Glutamatergic neuron (in vitro differentiated cells): ENCODE data around the gene SMARCC1. TPM values are rescaled to one million over a fixed set of nuclear protein-coding genes. Genes with fewer than 3 reads are reported as not detected.

Experiments
- DNase-seq: peaks from one replicate; pipeline ENCODE4 v3.0.0; 2022
- H3K27ac Mint-ChIP-seq: one replicate; pipeline ENCODE4 v1.8.0; 2020; ENCODE audit warnings: mild to moderate bottlenecking, mixed read lengths, inconsistent platforms; ENCODE audit not compliant: unreplicated experiment
- H3K27me3 Mint-ChIP-seq: one replicate; pipeline ENCODE4 v1.8.0; 2020; ENCODE audit warnings: mild to moderate bottlenecking, moderate library complexity, mixed read lengths, inconsistent platforms; ENCODE audit not compliant: unreplicated experiment
- H3K36me3 Mint-ChIP-seq: one replicate; pipeline ENCODE4 v1.8.0; 2020; ENCODE audit warnings: mild to moderate bottlenecking, mixed read lengths, inconsistent platforms; ENCODE audit not compliant: unreplicated experiment
- H3K4me1 Mint-ChIP-seq: one replicate; pipeline ENCODE4 v1.8.0; 2020; ENCODE audit warnings: mild to moderate bottlenecking, low read depth, mixed read lengths, inconsistent platforms; ENCODE audit not compliant: unreplicated experiment
- H3K4me3 Mint-ChIP-seq: one replicate; pipeline ENCODE4 v1.8.0; 2020; ENCODE audit warnings: mild to moderate bottlenecking, mixed read lengths, inconsistent platforms; ENCODE audit not compliant: unreplicated experiment
- H3K9me3 Mint-ChIP-seq: one replicate; pipeline ENCODE4 v1.8.0; 2020; ENCODE audit warnings: mild to moderate bottlenecking, moderate library complexity, mixed read lengths, inconsistent platforms; ENCODE audit not compliant: unreplicated experiment
- total RNA-seq: library from RNA; stranded (reverse); fragmentation: NEBNext Ultra II Directional; extraction: Animal tissue kit (Norgen Biotek cat#: 25700); gene quantifications from one replicate; pipeline ENCODE4 v1.2.1, GENCODE V29; 2021; ENCODE audit not compliant: unreplicated experiment
- TF ChIP-seq, protein P1 (sequence below): fragments of 200-600 bp; sonication (generic); IDR thresholded peaks from one replicate; pipeline ENCODE4 v1.5.0; 2021; ENCODE audit not compliant: partially characterized antibody, unreplicated experiment

Gene SMARCC1
- total RNA-seq, 1 donor from 2014 or later = 196 TPM

DNA sequence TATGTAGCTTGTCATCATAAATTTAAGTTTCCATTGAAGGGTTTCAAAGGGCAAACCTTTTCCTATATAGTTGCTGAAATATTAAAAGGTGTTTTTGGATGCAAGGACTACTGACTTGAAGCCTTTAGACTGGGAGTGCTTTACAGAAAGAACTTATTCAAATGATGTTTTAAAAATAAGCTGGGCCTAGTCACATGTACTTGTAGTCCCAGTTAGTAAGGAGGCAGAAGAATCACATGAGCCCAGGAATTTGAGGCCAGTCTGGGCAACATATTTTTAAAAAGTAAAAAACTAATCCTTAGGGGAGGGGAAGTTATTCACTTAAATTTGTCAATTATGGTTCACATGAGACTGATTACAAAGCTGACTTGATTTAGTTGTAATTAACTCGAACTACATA lies 65.0 kb downstream of the SMARCC1 start:
- Mint-ChIP-seq H3K27me3 (peaks cover 3% of the 10 kb centered on the region), H3K27ac (no peak overlapping the region), H3K4me3 (no peak overlapping the region), H3K9me3 (peaks cover 7% of the 10 kb centered on the region), H3K4me1 (no peaks in the 10 kb centered on the region), H3K36me3 (no peaks in the 10 kb centered on the region)
- TF ChIP-seq, protein P1, sequence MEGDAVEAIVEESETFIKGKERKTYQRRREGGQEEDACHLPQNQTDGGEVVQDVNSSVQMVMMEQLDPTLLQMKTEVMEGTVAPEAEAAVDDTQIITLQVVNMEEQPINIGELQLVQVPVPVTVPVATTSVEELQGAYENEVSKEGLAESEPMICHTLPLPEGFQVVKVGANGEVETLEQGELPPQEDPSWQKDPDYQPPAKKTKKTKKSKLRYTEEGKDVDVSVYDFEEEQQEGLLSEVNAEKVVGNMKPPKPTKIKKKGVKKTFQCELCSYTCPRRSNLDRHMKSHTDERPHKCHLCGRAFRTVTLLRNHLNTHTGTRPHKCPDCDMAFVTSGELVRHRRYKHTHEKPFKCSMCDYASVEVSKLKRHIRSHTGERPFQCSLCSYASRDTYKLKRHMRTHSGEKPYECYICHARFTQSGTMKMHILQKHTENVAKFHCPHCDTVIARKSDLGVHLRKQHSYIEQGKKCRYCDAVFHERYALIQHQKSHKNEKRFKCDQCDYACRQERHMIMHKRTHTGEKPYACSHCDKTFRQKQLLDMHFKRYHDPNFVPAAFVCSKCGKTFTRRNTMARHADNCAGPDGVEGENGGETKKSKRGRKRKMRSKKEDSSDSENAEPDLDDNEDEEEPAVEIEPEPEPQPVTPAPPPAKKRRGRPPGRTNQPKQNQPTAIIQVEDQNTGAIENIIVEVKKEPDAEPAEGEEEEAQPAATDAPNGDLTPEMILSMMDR = no peak
- DNase-seq = no peak

- no peaks in the 10 kb centered on the region for H3K4me1 Mint-ChIP-seq
- no peak overlapping the region for H3K27ac Mint-ChIP-seq
- DNase-seq = no peak
- no peaks in the 10 kb centered on the region for H3K36me3 Mint-ChIP-seq
- H3K9me3 Mint-ChIP-seq = peaks cover 6% of the 10 kb centered on the region
- peaks cover 2% of the 10 kb centered on the region for H3K27me3 Mint-ChIP-seq
- TF ChIP-seq, protein P1 = no peak
- no peak overlapping the region for H3K4me3 Mint-ChIP-seq
These were observed 65.8 kb downstream of the SMARCC1 start for GRCh38 chr3:47715928-47716327.

GRCh38 chr3:47714606-47715005 lies 67.1 kb downstream of the SMARCC1 start:
- H3K9me3 Mint-ChIP-seq = peaks cover 6% of the 10 kb centered on the region
- no peak overlapping the region for H3K27ac Mint-ChIP-seq

DNA sequence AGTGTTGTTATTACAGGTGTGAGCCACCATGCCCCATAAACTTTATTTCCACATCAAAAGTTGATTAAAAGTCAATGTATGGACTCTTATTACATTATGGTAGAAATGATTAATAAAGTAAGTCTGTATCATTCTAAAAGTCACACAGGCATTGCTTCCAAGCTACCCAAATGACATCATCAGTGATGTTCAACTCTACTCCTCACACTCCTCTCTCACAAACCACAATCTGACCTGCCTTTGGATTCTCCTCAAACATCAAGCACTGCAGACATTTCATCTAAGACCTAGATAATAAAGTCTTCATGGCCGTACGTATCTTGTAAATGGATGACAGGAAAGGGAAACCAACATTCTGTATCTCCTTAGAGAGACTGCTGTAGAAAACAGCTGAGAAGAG lies 68.0 kb downstream of the SMARCC1 start:
- Mint-ChIP-seq H3K36me3 (no peaks in the 10 kb centered on the region), H3K9me3 (peaks cover 6% of the 10 kb centered on the region), H3K27me3 (peaks cover 2% of the 10 kb centered on the region), H3K4me1 (no peaks in the 10 kb centered on the region), H3K4me3 (no peak overlapping the region), H3K27ac (no peak overlapping the region)
- TF ChIP-seq, protein P1 = no peak
- no peak for DNase-seq

More at GRCh38 chr3:47714606-47715005, 67.1 kb downstream of the SMARCC1 start:
- peaks cover 2% of the 10 kb centered on the region for H3K27me3 Mint-ChIP-seq
- DNase-seq = no peak
- no peaks in the 10 kb centered on the region for H3K36me3 Mint-ChIP-seq
- no peak overlapping the region for H3K4me3 Mint-ChIP-seq
- TF ChIP-seq, protein P1 = no peak
- H3K4me1 Mint-ChIP-seq = no peaks in the 10 kb centered on the region

DNA sequence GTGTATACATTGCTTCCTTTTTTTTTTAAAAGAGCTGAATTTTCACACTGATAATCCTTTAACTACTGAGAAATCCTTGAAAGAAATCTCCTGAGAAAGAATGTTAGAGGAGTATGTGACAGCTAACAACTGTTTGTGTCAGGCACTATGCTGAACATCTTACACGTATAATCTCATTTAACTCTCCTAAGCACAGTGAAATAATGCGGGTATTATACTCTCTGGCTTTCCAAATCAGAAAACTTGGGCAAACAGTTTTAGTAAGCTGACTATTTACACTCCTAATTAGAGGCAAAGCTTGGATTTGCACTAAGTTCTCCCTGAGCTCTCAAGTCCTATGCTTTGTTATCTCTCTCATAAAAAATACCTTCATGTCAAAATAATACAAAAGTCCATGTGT lies 69.3 kb downstream of the SMARCC1 start:
- peaks cover 2% of the 10 kb centered on the region for H3K27me3 Mint-ChIP-seq
- H3K27ac Mint-ChIP-seq = no peak overlapping the region
- peaks cover 6% of the 10 kb centered on the region for H3K9me3 Mint-ChIP-seq
- H3K4me3 Mint-ChIP-seq = no peak overlapping the region
- H3K4me1 Mint-ChIP-seq = no peaks in the 10 kb centered on the region
- H3K36me3 Mint-ChIP-seq = no peaks in the 10 kb centered on the region
- TF ChIP-seq, protein P1 = no peak
- no peak for DNase-seq
